Uterus (tissue), 2 donors: ENCODE measurements around the gene LEF1.

Experiments
- CTCF ChIP-seq, 4 experiments: fragments of 200-600 bp in 2 of 4; fragments of 450-650 bp in 2 of 4; sonication (generic) in 2 of 4; IDR thresholded peaks; one replicate each; pipeline ENCODE4 v1.5.1; 2016 to 2019; ENCODE audit warnings: antibody characterized with exemption in 4 of 4, mild to moderate bottlenecking in 2 of 4, moderate library complexity in 1 of 4
- POLR2A ChIP-seq, 2 donors: fragments of 450-650 bp; IDR thresholded peaks; one replicate each; pipeline ENCODE4 v1.6.1; 2016; ENCODE audit warnings: antibody characterized with exemption in 2 of 2, mild to moderate bottlenecking in 1 of 2, moderate library complexity in 1 of 2

GRCh38 chr4:108201774-108202173, 33.0 kb upstream of the LEF1 start:
- TF ChIP-seq CTCF (IDR thresholded peaks at IDR 0.05) (no peak), POLR2A (IDR thresholded peaks at IDR 0.05) (no peak)
